ENCODE measurements around the gene MALRD1. TPM values are rescaled to one million over a fixed set of nuclear protein-coding genes. Genes with fewer than 3 reads are reported as not detected.

MALRD1 gene
- total RNA-seq, 2 donors from 2014 or later: 0.26 to 1.3 TPM

DNA sequence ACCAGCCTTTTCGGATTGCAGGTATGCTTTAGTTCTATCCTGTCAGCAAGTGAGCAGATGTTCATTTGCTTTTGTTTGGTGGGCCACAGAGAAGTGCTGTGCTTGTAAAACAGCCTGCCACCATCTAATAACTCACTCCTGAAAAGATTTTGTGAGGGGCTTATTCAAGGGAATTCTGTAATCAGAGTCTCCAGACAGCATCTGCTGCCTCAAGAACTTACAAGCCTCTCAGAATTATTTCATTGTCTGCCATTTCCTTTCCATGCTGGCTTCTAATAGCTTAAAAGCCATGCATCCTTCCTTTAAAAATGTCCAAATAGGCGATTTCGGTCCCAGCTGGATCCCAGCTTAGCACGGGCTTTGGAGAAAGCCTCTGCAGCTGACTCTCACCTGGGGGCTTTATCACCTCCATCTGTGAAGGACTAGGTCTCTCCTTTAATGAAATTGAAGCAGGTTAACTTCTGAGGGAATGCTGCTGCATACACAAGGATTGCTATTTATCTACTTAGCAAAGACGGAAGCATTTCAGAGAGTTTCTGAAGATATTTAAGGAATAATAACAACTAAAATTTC, 48.0 kb downstream of the MALRD1 start:
- intact Hi-C loops (cut with DNase I): no loop called here
- 40 to 47% methylated on average over 5 of the region's 5 CpGs for WGBS, 2 donors
- H3K4me1 ChIP-seq: no peaks in the 10 kb centered on the region
- no peak for ATAC-seq
- H3K27me3 ChIP-seq: no peaks in the 10 kb centered on the region
- no peaks in the 10 kb centered on the region for H3K9me3 ChIP-seq
- TF ChIP-seq, protein P1, sequence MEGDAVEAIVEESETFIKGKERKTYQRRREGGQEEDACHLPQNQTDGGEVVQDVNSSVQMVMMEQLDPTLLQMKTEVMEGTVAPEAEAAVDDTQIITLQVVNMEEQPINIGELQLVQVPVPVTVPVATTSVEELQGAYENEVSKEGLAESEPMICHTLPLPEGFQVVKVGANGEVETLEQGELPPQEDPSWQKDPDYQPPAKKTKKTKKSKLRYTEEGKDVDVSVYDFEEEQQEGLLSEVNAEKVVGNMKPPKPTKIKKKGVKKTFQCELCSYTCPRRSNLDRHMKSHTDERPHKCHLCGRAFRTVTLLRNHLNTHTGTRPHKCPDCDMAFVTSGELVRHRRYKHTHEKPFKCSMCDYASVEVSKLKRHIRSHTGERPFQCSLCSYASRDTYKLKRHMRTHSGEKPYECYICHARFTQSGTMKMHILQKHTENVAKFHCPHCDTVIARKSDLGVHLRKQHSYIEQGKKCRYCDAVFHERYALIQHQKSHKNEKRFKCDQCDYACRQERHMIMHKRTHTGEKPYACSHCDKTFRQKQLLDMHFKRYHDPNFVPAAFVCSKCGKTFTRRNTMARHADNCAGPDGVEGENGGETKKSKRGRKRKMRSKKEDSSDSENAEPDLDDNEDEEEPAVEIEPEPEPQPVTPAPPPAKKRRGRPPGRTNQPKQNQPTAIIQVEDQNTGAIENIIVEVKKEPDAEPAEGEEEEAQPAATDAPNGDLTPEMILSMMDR (IDR thresholded peaks at IDR 0.05): no peak
- TF ChIP-seq POLR2A (IDR thresholded peaks at IDR 0.05): no peak
- no peaks in the 10 kb centered on the region for H3K36me3 ChIP-seq (replicated peaks in 1 of 2; ENCODE audit: insufficient read depth in 1 of 2, low read depth in 2 of 2)
- H3K4me3 ChIP-seq: no peak overlapping the region
- H3K27ac ChIP-seq: no peak overlapping the region
- no peak for DNase-seq

DNA sequence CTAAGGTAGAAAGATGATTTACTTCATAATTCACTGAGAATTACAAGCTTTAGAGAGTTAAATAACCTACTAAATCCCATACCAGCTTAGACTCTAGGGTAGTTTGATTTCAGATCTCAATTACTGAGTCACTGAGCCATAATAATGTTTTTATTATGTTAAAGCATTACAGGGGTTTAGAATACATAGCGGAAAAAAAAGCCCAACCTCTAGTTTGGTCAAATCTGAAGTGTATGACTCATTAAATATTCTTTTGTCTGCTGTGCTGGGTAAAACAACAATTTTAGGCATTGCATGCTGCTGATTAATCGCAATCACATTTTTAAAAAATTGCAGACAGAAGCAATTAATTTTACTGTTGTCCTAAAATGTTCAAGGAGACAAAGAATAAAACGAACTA, 48.5 kb downstream of the MALRD1 start:
- 55 to 58% methylated on average over 3 of the region's 3 CpGs for WGBS, 2 donors
- H3K9me3 ChIP-seq: no peaks in the 10 kb centered on the region
- H3K36me3 ChIP-seq (replicated peaks in 1 of 2; ENCODE audit: insufficient read depth in 1 of 2, low read depth in 2 of 2): no peaks in the 10 kb centered on the region
- ATAC-seq (no peak), DNase-seq (no peak)
- intact Hi-C loops (cut with DNase I): no loop called here
- no peaks in the 10 kb centered on the region for H3K4me1 ChIP-seq
- no peak overlapping the region for H3K4me3 ChIP-seq
- TF ChIP-seq, protein P1 (IDR thresholded peaks at IDR 0.05): no peak
- no peak for TF ChIP-seq POLR2A (IDR thresholded peaks at IDR 0.05)
- H3K27me3 ChIP-seq: no peaks in the 10 kb centered on the region
- no peak overlapping the region for H3K27ac ChIP-seq

DNA sequence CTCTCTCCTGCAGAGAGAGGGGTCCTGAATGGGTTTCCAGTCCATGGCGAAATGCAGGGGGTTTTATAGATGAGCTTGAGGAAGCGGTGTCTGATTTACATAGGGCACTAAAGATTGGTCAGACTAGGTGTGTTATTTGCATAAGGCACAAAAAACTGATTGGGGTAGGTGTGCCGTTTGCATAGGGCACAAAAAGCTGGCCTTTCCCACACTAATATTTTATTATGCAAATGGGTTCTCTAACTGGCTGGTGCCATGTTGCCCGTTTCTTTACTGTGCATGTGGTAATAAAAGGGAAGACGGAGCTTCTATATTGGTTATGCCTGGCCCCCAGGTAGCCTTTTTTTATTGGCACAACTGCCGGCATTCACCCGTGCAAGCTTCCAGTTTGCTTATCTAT, 50.2 kb downstream of the MALRD1 start:
- WGBS, 2 donors: 60 to 66% methylated on average over 7 of the region's 7 CpGs
- ATAC-seq (no peak), DNase-seq (no peak)
- no peak for TF ChIP-seq POLR2A (IDR thresholded peaks at IDR 0.05)
- TF ChIP-seq, protein P1 (IDR thresholded peaks at IDR 0.05): no peak
- Histone ChIP-seq H3K27ac (no peak overlapping the region), H3K27me3 (no peaks in the 10 kb centered on the region), H3K36me3 (replicated peaks in 1 of 2; ENCODE audit: insufficient read depth in 1 of 2, low read depth in 2 of 2) (no peaks in the 10 kb centered on the region), H3K4me1 (no peaks in the 10 kb centered on the region), H3K9me3 (no peaks in the 10 kb centered on the region), H3K4me3 (no peak overlapping the region)
- intact Hi-C loops (cut with DNase I): no loop called here

DNA sequence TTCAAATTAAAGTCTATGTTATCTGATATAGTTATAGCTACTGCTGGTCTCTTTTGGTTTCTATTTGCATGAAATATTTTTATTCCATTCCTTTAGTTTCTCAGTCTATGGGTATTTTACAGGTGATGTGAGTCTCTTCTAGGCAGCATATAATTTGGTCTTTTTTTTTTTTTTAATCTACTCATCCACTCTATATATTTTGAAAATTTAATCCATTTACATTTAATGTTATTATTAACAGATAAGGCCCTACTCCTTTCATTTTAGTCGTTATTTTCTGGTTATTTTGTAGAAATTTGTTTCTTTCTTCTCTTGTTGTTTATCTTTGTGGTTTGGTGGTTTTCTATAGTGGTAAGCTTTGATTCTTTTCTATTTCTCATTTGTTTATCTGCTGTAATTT, 58.8 kb downstream of the MALRD1 start:
- H3K4me1 ChIP-seq: no peaks in the 10 kb centered on the region
- WGBS, 2 donors: 12 to 21% methylated on average over 1 of the region's 1 CpG
- ATAC-seq: no peak

More for the DNA sequence above, 58.8 kb downstream of the MALRD1 start:
- no peak for DNase-seq
- Histone ChIP-seq H3K27ac (no peak overlapping the region), H3K36me3 (replicated peaks in 1 of 2; ENCODE audit: insufficient read depth in 1 of 2, low read depth in 2 of 2) (no peaks in the 10 kb centered on the region), H3K27me3 (no peaks in the 10 kb centered on the region), H3K4me3 (no peak overlapping the region), H3K9me3 (no peaks in the 10 kb centered on the region)
- TF ChIP-seq, protein P1 (IDR thresholded peaks at IDR 0.05): no peak
- TF ChIP-seq POLR2A (IDR thresholded peaks at IDR 0.05): no peak
- intact Hi-C loops (cut with DNase I): no loop called here

Data from body of pancreas (tissue), 4 donors.